G401.6 (cell line): Measurements from ENCODE around the gene MS4A4E.
"Not testable (repeated sequence)": the region's sequence is repeated elsewhere in the genome, so short reads cannot be mapped to it uniquely, and the experiment has no call there.

Experiments
- FAIRE-seq: peaks from 2 replicates; lab custom pipeline; 2012; peaks lifted over from hg19 to GRCh38; lab: Jason Lieb, UNC

The MS4A4E gene

DNA sequence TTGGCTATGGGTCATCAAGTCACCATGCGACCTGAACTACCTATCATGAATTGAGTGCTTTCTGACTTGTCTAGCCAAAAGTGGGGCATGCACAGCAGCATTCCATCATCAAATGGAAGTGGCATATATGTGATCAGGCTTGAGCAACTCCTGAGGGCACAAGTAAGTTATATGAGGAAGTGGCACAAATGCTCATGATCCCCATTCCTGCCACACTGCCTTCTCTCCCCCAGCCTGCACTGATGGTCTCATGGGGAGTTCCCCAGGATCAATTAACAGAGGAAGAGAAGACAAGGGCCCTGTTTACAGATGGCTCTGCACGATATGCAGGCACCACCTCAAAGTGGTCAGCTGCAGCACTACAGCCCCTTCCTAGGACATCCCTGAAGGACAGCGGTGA, 21.8 kb downstream of the MS4A4E start:
- no peak for FAIRE-seq

- FAIRE-seq = no peak
Measured at GRCh38 chr11:60214386-60214785, 28.6 kb downstream of the MS4A4E start.

- FAIRE-seq = no peak
Measured at GRCh38 chr11:60211206-60211605, 31.7 kb downstream of the MS4A4E start.

DNA sequence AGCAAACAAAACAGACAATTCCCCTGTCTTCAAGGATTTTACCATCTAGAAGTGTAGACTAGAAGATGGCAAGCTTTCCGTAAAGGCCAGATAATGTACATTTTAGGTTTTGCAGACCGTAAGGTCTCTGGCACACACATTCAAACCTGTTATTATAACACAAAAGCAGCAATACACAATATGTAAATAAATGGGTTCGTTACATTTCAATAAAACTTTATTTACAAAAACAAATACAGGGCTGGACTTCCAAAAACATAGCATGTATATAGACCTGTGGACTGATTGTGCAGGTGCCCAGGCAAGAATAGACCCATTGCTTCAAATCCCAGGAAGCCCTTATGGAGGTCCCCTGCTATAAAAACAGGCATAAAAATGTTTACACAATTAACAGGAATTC, 33.0 kb downstream of the MS4A4E start:
- FAIRE-seq = no peak

- FAIRE-seq = no peak
Measured at GRCh38 chr11:60208951-60209350, 34.0 kb downstream of the MS4A4E start.

DNA sequence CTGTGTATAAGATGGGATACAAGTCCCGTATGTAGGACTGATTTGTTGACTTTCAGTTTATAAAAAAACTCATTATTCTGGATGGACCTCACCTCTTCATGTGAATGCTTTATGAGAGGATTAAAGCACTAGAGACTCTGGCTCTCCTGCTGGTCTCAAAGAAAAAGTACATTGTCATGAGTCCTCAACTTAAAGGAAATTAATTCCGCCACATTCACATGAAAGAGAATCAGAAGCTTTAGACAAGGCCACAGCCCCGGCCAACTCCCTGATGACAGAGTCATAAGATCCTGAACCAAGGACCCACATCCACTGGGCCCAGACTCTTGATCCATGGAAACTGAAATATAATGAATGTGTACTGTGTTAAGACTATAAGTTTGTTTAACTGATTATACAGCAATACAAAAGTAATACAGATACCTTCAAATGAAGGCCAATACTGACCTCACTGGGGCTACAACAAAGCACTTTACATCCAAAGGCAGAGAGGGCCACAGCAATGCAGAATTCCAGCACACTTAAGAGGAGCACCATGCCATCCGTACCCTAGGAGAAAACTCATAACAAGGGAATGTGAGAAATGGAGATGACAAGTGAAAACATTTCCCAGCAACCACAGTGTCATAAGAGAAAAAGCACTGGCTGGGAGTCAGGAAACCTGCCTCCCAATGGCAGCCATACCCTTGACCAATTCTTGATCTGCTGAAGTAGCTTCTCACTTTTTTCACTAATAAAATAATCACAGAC, 34.6 kb downstream of the MS4A4E start:
- FAIRE-seq = no peak

DNA sequence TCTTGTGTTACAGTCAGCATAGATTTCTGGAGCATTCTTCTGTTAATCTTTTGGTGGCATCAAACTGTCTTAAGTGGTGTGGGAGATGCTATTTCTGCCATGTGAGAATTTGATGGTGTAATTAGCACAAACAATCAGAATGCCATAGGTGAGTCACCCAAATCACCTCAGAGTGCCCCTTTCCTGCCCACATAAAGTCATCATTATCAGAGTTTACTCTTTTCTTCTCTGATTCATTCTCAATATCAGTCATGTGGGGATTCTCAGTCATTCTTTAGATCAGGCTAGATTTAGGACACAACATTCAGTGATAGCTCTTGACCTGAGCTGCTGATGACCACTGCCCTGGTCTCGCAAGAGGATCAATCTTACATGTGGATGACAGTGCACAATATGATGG, 36.3 kb downstream of the MS4A4E start:
- no peak for FAIRE-seq

DNA sequence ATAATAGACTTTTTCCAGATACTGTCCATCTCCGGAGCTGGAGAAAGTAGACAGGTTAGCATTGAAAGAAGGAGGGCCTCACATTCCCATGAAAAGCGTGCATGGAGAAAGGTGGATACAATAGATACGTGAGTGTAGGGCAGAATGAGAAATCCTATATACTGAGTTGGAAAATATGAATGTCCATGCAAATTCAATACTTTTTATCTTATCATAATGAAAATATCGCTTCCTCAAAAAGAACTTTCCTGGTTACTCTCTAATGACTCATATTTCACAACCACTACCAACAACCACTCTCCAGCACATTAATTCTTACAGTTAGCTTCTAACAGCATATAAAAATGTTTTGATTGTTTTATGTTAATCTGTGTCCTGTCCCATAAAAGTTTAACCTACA, 38.0 kb downstream of the MS4A4E start:
- no peak for FAIRE-seq

GRCh38 chr11:60201334-60201733, 41.6 kb downstream of the MS4A4E start:
- FAIRE-seq = not testable (repeated sequence)

- FAIRE-seq = no peak
Measured at GRCh38 chr11:60197442-60197841, 45.5 kb downstream of the MS4A4E start.

GRCh38 chr11:60195923-60196368, 47.0 kb downstream of the MS4A4E start:
- FAIRE-seq = no peak

- no peak for FAIRE-seq
Measured at GRCh38 chr11:60194511-60194910, 48.4 kb downstream of the MS4A4E start.

DNA sequence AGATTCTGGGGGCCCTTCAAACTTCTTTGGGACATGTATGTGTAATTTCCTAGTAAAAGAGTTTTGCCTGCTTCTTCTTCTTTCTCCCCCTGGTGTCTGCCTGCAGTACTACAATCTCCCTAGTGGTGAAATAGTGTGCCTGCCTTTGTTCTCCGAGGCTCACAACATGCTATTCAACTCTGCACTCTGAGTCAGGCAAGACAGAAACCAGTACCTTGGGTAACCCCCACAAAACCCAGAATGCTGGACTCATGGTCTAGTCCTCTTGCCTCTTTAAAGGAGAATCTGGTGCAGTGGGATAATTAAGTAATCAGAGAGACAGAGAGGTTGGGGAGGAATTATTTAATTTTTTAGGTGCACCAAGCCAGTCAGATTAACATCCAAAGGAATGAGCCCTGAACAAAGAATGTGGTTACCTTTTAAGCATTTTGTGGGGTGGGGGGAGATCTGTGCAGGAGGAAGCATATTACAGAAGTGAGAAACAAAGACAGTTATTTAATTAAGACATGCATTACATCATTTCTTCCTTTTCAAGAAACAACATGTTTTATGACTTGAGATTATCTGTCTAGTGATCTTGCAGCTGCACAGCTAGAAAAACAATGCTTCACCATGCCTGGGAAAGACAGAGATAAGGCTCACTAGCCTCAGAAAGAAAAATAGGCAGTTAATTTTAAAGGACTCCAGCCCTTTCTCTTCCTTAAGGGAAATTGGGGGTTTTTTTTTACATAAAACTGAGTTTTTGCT, 49.1 kb downstream of the MS4A4E start:
- FAIRE-seq = peak; percentile 15

DNA sequence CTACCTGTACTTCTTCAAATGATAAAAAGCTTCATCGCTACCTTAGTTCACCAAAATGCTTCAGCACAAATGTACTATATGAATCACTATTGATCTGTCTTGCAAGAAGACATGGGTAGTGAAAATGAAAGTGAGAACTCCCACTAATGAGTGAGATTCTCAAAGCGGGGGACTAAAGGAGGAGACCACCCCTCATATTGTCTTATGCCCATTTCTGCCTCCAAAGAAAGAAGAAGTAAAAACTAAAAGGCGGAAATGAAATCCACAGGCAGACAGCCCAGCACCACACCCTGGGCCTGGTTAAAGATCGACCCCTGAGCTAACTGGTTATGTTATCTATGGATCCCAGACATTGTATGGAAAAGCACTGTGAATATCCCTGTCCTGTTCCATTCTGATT, 50.4 kb downstream of the MS4A4E start:
- not testable (repeated sequence) for FAIRE-seq

GRCh38 chr11:60188481-60188880, 54.5 kb downstream of the MS4A4E start:
- not testable (repeated sequence) for FAIRE-seq

GRCh38 chr11:60186128-60186527, 56.8 kb downstream of the MS4A4E start:
- not testable (repeated sequence) for FAIRE-seq

GRCh38 chr11:60185512-60185827, 57.5 kb downstream of the MS4A4E start:
- FAIRE-seq = not testable (repeated sequence)

DNA sequence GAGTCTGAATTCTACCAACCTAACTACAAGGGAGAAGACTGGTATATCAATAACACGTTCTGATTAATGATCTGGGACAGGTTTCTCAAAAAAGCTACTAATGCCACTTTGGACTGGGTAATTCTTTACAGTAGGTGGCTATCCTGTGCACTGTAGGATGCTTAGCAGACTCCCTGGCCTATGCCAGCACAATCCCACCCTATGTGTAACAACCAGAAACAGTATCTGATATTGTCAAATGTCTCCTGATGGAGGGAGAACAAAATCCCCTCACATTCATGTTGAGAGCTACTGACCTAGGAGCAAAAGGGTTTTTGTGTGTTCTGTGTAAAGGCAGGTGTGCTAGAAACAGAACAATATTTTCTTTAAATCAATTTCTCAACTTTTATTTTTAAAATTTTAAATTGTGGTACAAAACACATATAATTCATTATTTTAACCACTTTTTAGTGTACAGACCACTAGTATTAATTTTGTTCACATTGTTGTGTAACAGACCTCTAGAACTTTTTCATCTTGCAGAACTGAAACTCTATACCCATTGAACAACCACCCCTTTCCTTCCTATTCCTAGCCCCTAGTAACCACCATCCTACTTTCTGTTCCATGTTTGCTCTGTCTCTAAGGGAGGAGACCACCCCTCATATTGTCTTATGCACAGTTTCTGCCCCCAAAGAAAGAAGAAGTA, 58.0 kb downstream of the MS4A4E start:
- no peak for FAIRE-seq

DNA sequence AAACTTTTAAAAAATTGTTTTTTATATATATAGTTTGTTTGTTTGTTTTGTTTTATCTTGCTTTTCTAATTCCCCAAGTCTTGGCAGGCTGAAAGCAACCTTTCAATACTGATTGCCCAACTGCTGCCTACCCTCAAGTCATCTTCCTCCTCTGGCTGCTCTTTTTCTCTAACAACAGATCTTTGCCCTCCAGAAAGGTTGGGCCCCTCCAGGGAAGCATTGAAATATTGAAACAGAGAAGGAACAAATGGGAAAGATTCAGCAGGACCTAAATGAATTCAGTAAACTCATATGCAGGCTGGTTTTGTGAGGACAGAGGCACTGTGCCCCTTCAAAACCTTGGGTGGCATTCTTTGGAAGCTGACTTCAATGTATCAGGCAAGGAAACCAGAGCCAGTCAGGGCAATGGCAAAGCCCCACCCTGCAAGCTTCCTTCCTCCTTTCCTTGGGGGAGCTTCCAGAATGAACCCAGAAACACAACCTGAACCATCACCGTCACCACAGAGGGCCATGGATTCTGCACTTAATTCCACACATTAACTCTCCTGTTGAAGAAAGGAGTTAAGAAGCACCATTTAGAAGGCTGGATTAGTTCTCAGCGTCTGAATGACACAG, 59.2 kb downstream of the MS4A4E start:
- no peak for FAIRE-seq

DNA sequence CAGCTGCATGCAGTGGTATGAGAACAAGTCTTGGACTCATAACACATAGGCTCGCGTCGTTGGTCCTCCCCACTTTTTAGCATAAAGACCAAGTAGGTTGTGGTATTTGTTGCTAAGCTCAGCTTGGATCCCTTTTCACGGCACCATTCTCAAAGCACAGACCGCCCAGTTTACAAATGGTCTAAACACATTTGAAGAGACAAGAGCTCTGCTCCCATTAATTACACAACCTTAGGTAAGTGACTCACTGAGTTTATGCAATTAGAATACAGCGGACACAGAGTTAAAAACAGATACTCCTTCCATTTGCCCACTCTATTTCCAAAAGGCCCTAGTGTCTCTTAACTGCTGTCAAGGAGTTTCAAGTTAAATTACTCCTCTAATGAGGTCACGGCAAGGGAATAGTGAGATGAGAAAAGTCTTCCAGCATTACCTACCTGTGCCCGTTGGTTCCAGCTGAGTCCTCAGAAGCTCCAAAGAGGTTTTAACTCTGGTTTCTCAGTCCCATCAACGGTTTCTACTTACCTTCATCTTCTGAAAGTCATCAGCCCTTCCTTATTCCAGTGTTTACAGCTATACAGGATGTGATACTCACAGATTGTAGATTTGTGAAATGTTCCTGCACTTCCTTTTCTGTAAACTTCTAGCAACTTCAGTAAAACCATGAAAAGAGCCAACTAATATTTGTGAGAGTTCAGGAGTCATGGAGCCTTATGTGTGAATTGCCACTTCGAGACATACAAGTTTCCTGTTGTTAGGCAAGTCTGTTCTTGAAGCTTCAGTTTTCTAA, 60.2 kb downstream of the MS4A4E start, which contains the start of gene MS4A6A:
Gene MS4A6A (minus strand): TSS at position 543 of the 790 bp plus-strand sequence. CDS start 1,356 bp downstream, outside the sequence.
- FAIRE-seq = no peak

- no peak for FAIRE-seq
Measured at GRCh38 chr11:60175860-60176275, 67.1 kb downstream of the MS4A4E start.

DNA sequence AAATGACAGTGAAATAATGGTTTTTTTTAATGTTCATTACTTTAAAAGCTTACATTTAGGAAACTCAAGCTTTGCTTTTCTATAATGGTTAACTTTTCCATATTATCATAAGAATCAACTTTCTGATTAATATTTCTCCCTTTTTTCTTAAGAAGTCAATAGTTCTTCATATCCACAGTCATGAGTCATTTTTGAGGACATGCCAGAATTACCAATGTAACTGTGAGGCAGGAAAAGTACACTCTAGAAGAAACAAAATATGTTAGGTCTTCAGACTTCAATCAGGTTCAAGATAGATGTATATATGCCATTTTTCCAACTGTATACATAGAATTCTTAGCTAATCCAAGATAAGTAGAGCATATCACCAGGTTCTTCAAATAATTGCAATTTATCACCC, 70.9 kb downstream of the MS4A4E start:
- FAIRE-seq = no peak
